GM19099 (cell line): ENCODE data around the gene ZNF157.

Experiments used
- POLR2A ChIP-seq: IDR thresholded peaks from 3 replicates; pipeline ENCODE4 v1.6.1; 2011; ENCODE audit warnings: low read depth; ENCODE audit not compliant: insufficient read length; ENCODE audit errors: extremely low read depth

The ZNF157 gene

GRCh38 chrX:47370278-47370677 is at the start of gene ZNF157:
Gene ZNF157, plus strand, starts transcription at chrX:47370578. Its CDS starts 91 bp downstream, at chrX:47370669.
- no peak for TF ChIP-seq POLR2A

- no peak for TF ChIP-seq POLR2A
Measured at GRCh38 chrX:47321386-47321785, 49.0 kb upstream of the ZNF157 start.

GRCh38 chrX:47321823-47322371 is 48.5 kb upstream of the ZNF157 start:
- no peak for TF ChIP-seq POLR2A

- no peak for TF ChIP-seq POLR2A
Measured at GRCh38 chrX:47327902-47328301, 42.5 kb upstream of the ZNF157 start.

GRCh38 chrX:47351706-47352105 is 18.7 kb upstream of the ZNF157 start:
- TF ChIP-seq POLR2A: no peak

GRCh38 chrX:47358387-47359065 is 11.9 kb upstream of the ZNF157 start:
- no peak for TF ChIP-seq POLR2A

GRCh38 chrX:47360423-47361179 is 9.8 kb upstream of the ZNF157 start:
- TF ChIP-seq POLR2A: no peak

- no peak for TF ChIP-seq POLR2A
Measured at GRCh38 chrX:47361538-47362511, 8.6 kb upstream of the ZNF157 start.

GRCh38 chrX:47366041-47366722 is 4.2 kb upstream of the ZNF157 start:
- no peak for TF ChIP-seq POLR2A

- TF ChIP-seq POLR2A: no peak
Measured at GRCh38 chrX:47373198-47373597, 2.8 kb downstream of the ZNF157 start.

GRCh38 chrX:47380268-47380667 is 9.9 kb downstream of the ZNF157 start:
- TF ChIP-seq POLR2A: no peak

- no peak for TF ChIP-seq POLR2A
Measured at GRCh38 chrX:47384502-47384901, 14.1 kb downstream of the ZNF157 start.

GRCh38 chrX:47390780-47391179 is 20.4 kb downstream of the ZNF157 start:
- TF ChIP-seq POLR2A: no peak

- no peak for TF ChIP-seq POLR2A
Measured at GRCh38 chrX:47413179-47413594, 42.8 kb downstream of the ZNF157 start.
